Measurements from ENCODE around the gene RASA3. TPM values are rescaled to one million over a fixed set of nuclear protein-coding genes. Genes with fewer than 3 reads are reported as not detected.

The RASA3 gene
- total RNA-seq, 6 experiments from 2014 or later, result 3.5 to 7.9 (median 4.6) TPM

DNA sequence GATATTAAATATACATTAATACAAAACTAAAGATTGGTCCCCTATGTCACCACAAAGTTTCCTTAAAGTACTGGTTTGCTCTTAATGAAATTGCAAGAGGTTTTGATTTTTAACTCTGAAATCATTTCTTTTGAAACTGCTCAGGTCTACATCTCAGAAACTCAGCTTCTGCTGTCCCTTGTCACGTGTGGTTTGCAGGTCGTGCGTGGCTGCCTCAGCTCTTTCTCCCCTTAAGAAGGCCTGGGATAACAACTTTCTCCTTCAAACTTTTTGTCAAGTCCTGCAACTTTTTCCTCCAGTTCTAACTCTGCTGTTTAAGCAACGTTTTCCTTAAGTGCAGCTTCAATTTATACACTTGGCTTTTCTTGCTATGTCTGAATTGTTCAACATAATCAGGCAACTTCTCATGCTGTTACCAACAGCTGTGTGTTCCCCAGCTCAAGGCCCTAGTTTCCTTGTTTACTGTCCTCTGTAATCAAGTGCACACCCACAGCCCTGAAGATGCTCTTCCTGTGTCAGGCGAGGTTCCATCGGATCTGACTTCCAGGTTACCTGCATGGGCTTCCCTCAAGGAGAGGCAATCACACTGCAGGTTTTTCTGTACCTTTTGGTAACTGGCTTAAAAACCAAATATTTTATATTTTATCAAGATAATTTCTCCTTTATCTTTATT lies 172.0 kb downstream of the RASA3 start:
- TF ChIP-seq CTCF (IDR thresholded peaks at IDR 0.05), result no peak
- no peak for TF ChIP-seq POLR2A (IDR thresholded peaks at IDR 0.05)

GRCh38 chr13:113959198-113959597 lies 173.2 kb downstream of the RASA3 start:
- Histone ChIP-seq H3K9me3 (no peaks in the 10 kb centered on the region), H3K27me3 (no peaks in the 10 kb centered on the region), H3K36me3 (no peaks in the 10 kb centered on the region), H3K27ac (no peak overlapping the region), H3K4me1 (no peaks in the 10 kb centered on the region), H3K4me3 (no peak overlapping the region)
- ATAC-seq (peak in 1 of 4 donors; percentile 28), DNase-seq (peak in 1 of 3 donors; percentile 5)
- intact Hi-C loops (cut with DNase I), result no loop called here
- WGBS (ENCODE audit: insufficient coverage, low coverage, low lambda C conversion rate, missing lambda C conversion rate), result 88% methylated on average over 1 of the region's 1 CpG
- TF ChIP-seq CTCF (IDR thresholded peaks at IDR 0.05), result no peak
- no peak for TF ChIP-seq POLR2A (IDR thresholded peaks at IDR 0.05)

More for the DNA sequence above, 172.0 kb downstream of the RASA3 start:
- 57% methylated on average over 6 of the region's 6 CpGs for WGBS (ENCODE audit: insufficient coverage, low coverage, low lambda C conversion rate, missing lambda C conversion rate)
- Histone ChIP-seq H3K9me3 (no peaks in the 10 kb centered on the region), H3K4me1 (no peaks in the 10 kb centered on the region), H3K27me3 (no peaks in the 10 kb centered on the region), H3K4me3 (no peak overlapping the region), H3K36me3 (no peaks in the 10 kb centered on the region), H3K27ac (no peak overlapping the region)
- no peak for ATAC-seq
- intact Hi-C loops (cut with DNase I), result no loop called here
- DNase-seq, result no peak

DNA sequence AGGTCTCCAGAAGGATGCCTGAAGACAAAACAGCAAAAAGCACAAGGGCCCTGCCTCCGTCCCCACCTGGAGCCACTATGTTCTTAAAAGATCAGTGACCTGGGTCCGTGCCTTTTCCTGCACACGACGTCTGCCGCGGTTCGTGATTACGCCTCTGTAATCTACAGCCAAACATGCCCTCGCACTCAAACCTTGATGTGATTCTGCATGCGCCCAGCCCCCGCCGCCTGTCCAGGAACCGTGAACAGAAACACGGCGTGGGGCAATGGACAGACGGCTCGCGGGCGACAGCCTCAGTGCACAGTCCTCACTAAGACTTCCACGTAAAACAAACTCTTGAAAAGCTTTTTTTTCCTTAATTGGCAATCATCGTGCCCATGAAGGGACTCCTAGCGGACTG lies 174.1 kb downstream of the RASA3 start:
- TF ChIP-seq POLR2A (IDR thresholded peaks at IDR 0.05) (no peak), CTCF (IDR thresholded peaks at IDR 0.05) (no peak)
- ATAC-seq, result no peak
- no peak overlapping the region for H3K4me3 ChIP-seq
- H3K36me3 ChIP-seq, result no peaks in the 10 kb centered on the region
- H3K9me3 ChIP-seq, result no peaks in the 10 kb centered on the region
- no peaks in the 10 kb centered on the region for H3K4me1 ChIP-seq
- no peaks in the 10 kb centered on the region for H3K27me3 ChIP-seq
- H3K27ac ChIP-seq, result no peak overlapping the region
- intact Hi-C loops (cut with DNase I), result no loop called here
- peak in 2 of 3 donors; percentile 3 to 30 for DNase-seq
- WGBS (ENCODE audit: insufficient coverage, low coverage, low lambda C conversion rate, missing lambda C conversion rate), result 84% methylated on average over 7 of the region's 22 CpGs

GRCh38 chr13:113956571-113956970 lies 175.9 kb downstream of the RASA3 start:
- no peak overlapping the region for H3K4me3 ChIP-seq
- no peaks in the 10 kb centered on the region for H3K9me3 ChIP-seq
- no peaks in the 10 kb centered on the region for H3K27me3 ChIP-seq
- no CpG with 5 or more reads among the region's 14 CpGs for WGBS (ENCODE audit: insufficient coverage, low coverage, low lambda C conversion rate, missing lambda C conversion rate)
- H3K36me3 ChIP-seq, result no peaks in the 10 kb centered on the region
- DNase-seq (peak in 2 of 3 donors; percentile 8 to 48), ATAC-seq (no peak)
- H3K4me1 ChIP-seq, result no peaks in the 10 kb centered on the region
- intact Hi-C loops (cut with DNase I), result no loop called here
- H3K27ac ChIP-seq, result no peak overlapping the region
- no peak for TF ChIP-seq POLR2A (IDR thresholded peaks at IDR 0.05)
- no peak for TF ChIP-seq CTCF (IDR thresholded peaks at IDR 0.05)

Measured in right lobe of liver (tissue), 6 donors.